A549 (cell line): ENCODE measurements around the gene GPR158.

Experiments used
- ATOH8 ChIP-seq: fragments of 250-450 bp; sonication (Bioruptor Pico); IDR thresholded peaks from 2 replicates; pipeline ENCODE4 v1.5.0; 2020; ENCODE audit warnings: low read depth, mild to moderate bottlenecking, moderate library complexity
- CEBPB ChIP-seq, 2 experiments: fragments of >200 bp in 1 of 2; sonication (Bioruptor Twin) in 1 of 2; formaldehyde crosslinking in 1 of 2; IDR thresholded peaks; 2 replicates each; pipeline ENCODE4 v1.6.1; 2012 to 2016
- CTCF ChIP-seq: fragments of >200 bp; sonication (Bioruptor Twin); formaldehyde crosslinking; IDR thresholded peaks from 3 replicates; pipeline ENCODE4 v1.5.1; 2016
- ESRRA ChIP-seq: fragments of 150-350 bp; IDR thresholded peaks from 2 replicates; pipeline ENCODE4 v1.6.1; 2014; ENCODE audit warnings: mild to moderate bottlenecking, low read length, borderline replicate concordance
- MAX ChIP-seq: IDR thresholded peaks from 2 replicates; pipeline ENCODE4 v1.6.1; 2012
- MYC ChIP-seq: IDR thresholded peaks from 2 replicates; pipeline ENCODE4 v1.6.1; 2012; ENCODE audit warnings: mild to moderate bottlenecking, inconsistent platforms, low read length, improper control_type of control experiment, borderline replicate concordance
- PBX3 ChIP-seq: IDR thresholded peaks from 2 replicates; pipeline ENCODE4 v1.6.1; 2012
- POLR2A ChIP-seq: IDR thresholded peaks from 2 replicates; pipeline ENCODE4 v1.6.1; 2012; ENCODE audit warnings: mild to moderate bottlenecking, low read length
- REST ChIP-seq: fragments of 200-600 bp; sonication (generic); IDR thresholded peaks from 2 replicates; pipeline ENCODE4 v1.6.1; 2016; ENCODE audit warnings: antibody characterized with exemption, mild to moderate bottlenecking, moderate library complexity
- RFX5 ChIP-seq: fragments of 450-650 bp; IDR thresholded peaks from 2 replicates; pipeline ENCODE4 v1.7.1; 2014; ENCODE audit warnings: antibody characterized with exemption, mild to moderate bottlenecking, moderate library complexity
- SMC3 ChIP-seq: fragments of >200 bp; sonication (Bioruptor Twin); formaldehyde crosslinking; IDR thresholded peaks from 3 replicates; pipeline ENCODE4 v1.6.1; 2018; ENCODE audit warnings: inconsistent platforms
- ZC3H11A ChIP-seq: fragments of 450-650 bp; IDR thresholded peaks from 2 replicates; pipeline ENCODE4 v1.6.1; 2014; ENCODE audit warnings: antibody characterized with exemption, mild to moderate bottlenecking
- ZFP36 ChIP-seq: fragments of 450-650 bp; IDR thresholded peaks from 2 replicates; pipeline ENCODE4 v1.6.1; 2014; ENCODE audit warnings: borderline replicate concordance; ENCODE audit not compliant: partially characterized antibody

- TF ChIP-seq POLR2A (no peak), CTCF (no peak), RFX5 (no peak), ESRRA (no peak), CEBPB (IDR thresholded peaks at IDR 0.05) (no peak), SMC3 (no peak), MYC (no peak), PBX3 (no peak), ATOH8 (no peak), ZC3H11A (no peak), ZFP36 (no peak), MAX (no peak), REST (no peak)
Measured at GRCh38 chr10:25531457-25532061, 356.8 kb downstream of the GPR158 start.
